Measurements from ENCODE around the gene ACCSL. TPM values are rescaled to one million over a fixed set of nuclear protein-coding genes. Genes with fewer than 3 reads are reported as not detected.

ACCSL gene
- total RNA-seq, 1 experiment from 2014 or later, result not detected

DNA sequence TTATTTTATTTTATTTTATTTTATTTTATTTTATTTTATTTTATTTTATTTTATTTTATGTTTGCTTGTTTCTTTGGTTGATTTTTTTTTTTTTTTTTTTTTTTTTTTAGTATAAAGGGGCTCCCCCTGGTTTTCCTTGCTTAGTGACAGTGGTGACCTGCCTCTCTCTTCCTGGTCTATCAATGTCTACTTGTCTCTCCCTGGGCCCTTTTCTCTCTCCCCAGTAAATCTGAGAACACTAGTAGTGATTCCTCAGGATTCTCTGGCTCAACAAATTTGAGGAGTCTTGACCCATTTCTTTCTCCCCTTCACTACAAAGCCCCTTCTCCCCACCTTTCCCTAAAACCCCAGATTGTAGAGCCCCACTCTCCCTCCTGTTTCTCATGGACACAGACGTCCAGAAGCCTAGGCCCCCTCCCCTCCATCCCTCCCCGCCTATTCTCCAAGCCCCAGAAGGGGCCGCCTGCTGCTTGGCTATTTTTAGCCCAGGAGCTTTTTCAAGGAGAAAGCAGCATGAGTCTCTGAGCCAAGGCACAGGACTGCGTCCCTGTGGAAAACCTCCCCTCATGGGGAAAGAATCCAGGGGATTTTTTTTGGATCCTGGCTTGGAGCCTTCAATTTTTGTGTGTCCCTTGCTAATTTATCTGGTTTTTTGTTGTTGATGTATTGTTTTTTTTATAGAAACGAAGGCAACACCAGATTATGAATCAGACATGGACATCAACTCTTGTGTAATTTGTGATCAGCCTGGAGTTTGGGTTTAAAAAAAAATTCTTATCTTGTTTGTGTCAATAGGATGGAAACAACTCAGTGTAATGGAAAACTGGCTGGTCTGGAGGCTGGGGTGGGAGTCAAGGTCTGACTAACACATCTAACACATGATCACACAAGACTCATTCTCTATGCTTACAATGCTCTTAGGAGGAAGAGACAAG is 17.5 kb upstream of the ACCSL start:
- Histone ChIP-seq H3K9ac (ENCODE audit: low read length) (no peak overlapping the region), H3K9me3 (ENCODE audit: low read length) (no peaks in the 10 kb centered on the region; the same call in 1 of the 2 replicates), H3K27me3 (ENCODE audit: low read length) (no peaks in the 10 kb centered on the region), H3K79me2 (ENCODE audit: low read length) (no peaks in the 10 kb centered on the region), H3F3A (ENCODE audit: low read length, unreplicated experiment) (no peaks in the 10 kb centered on the region), H4K20me1 (ENCODE audit: low read length) (no peaks in the 10 kb centered on the region), H3K4me1 (ENCODE audit: insufficient read depth, low read length) (no peaks in the 10 kb centered on the region), H3K4me2 (ENCODE audit: low read length) (no peak overlapping the region), H3K27ac (ENCODE audit: low read length) (no peak overlapping the region), H3K9me2 (replicated peaks; ENCODE audit: low read length) (no peaks in the 10 kb centered on the region), H3K4me3 (ENCODE audit: low read length) (no peak overlapping the region), H2AFZ (ENCODE audit: low read length) (no peak overlapping the region), H3K36me3 (ENCODE audit: low read depth, low read length) (no peaks in the 10 kb centered on the region)
- ATAC-seq, result no peak
- intact Hi-C loops (cut with micrococcal nuclease), result no loop called here
- DNase-seq, result no peak
- POLR2A ChIA-PET (ENCODE audit: unreplicated experiment), result no interaction called here
- no peak for TF ChIP-seq EZH2 (IDR thresholded peaks at IDR 0.05; ENCODE audit: low read length, unreplicated experiment)
- no peak for TF ChIP-seq EZH2phosphoT487 (IDR thresholded peaks at IDR 0.05; ENCODE audit: borderline replicate concordance, low read length)
- TF ChIP-seq, protein P1, sequence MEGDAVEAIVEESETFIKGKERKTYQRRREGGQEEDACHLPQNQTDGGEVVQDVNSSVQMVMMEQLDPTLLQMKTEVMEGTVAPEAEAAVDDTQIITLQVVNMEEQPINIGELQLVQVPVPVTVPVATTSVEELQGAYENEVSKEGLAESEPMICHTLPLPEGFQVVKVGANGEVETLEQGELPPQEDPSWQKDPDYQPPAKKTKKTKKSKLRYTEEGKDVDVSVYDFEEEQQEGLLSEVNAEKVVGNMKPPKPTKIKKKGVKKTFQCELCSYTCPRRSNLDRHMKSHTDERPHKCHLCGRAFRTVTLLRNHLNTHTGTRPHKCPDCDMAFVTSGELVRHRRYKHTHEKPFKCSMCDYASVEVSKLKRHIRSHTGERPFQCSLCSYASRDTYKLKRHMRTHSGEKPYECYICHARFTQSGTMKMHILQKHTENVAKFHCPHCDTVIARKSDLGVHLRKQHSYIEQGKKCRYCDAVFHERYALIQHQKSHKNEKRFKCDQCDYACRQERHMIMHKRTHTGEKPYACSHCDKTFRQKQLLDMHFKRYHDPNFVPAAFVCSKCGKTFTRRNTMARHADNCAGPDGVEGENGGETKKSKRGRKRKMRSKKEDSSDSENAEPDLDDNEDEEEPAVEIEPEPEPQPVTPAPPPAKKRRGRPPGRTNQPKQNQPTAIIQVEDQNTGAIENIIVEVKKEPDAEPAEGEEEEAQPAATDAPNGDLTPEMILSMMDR (conservative IDR thresholded peaks at IDR 0.05; ENCODE audit: low read depth, low read length), result no peak
- no TSS peak for BruUV-seq (replicated peaks)
- CTCF ChIA-PET, result no interaction called here

DNA sequence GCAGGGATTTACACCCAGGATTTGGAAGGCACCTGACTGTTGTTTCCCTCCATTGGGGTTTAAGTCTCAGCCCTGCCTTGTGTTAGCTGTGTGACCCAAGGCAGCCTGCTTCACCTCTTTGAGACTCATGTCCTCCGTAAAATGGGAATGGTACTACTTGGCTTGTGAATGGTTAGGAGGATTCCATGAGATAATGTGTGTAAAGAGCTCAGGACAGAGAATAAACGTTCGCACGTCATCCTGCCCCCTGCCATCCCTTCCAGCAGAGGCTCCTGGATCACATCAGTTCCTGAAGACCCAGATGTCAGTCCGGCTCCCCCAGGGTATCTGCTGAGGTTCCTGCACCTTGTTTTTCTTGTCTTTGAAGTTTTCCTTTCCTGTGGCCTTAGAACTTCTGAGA is 16.8 kb upstream of the ACCSL start:
- no peak overlapping the region for H3K9ac ChIP-seq (ENCODE audit: low read length)
- no peak for ATAC-seq
- H3K4me2 ChIP-seq (ENCODE audit: low read length), result no peak overlapping the region

More for the DNA sequence above, 16.8 kb upstream of the ACCSL start:
- H3K9me2 ChIP-seq (replicated peaks; ENCODE audit: low read length), result no peaks in the 10 kb centered on the region
- no peaks in the 10 kb centered on the region for H3K36me3 ChIP-seq (ENCODE audit: low read depth, low read length)
- no peak overlapping the region for H3K27ac ChIP-seq (ENCODE audit: low read length)
- intact Hi-C loops (cut with micrococcal nuclease), result no loop called here
- no peak overlapping the region for H3K4me3 ChIP-seq (ENCODE audit: low read length)
- H3K4me1 ChIP-seq (ENCODE audit: insufficient read depth, low read length), result no peaks in the 10 kb centered on the region
- CTCF ChIA-PET, result no interaction called here
- H4K20me1 ChIP-seq (ENCODE audit: low read length), result no peaks in the 10 kb centered on the region
- no peaks in the 10 kb centered on the region for H3K27me3 ChIP-seq (ENCODE audit: low read length)
- TF ChIP-seq EZH2phosphoT487 (IDR thresholded peaks at IDR 0.05; ENCODE audit: borderline replicate concordance, low read length) (no peak), EZH2 (IDR thresholded peaks at IDR 0.05; ENCODE audit: low read length, unreplicated experiment) (no peak)
- TF ChIP-seq, protein P1 (conservative IDR thresholded peaks at IDR 0.05; ENCODE audit: low read depth, low read length), result no peak
- no peak overlapping the region for H2AFZ ChIP-seq (ENCODE audit: low read length)
- POLR2A ChIA-PET (ENCODE audit: unreplicated experiment), result no interaction called here
- H3K79me2 ChIP-seq (ENCODE audit: low read length), result no peaks in the 10 kb centered on the region
- DNase-seq, result no peak
- no peaks in the 10 kb centered on the region for H3F3A ChIP-seq (ENCODE audit: low read length, unreplicated experiment)
- BruUV-seq (replicated peaks), result no TSS peak
- H3K9me3 ChIP-seq (ENCODE audit: low read length), result no peaks in the 10 kb centered on the region; the same call in 1 of the 2 replicates
